B cell (primary cell): ENCODE data around the gene LIPC.

ENCODE experiments used
- EZH2 ChIP-seq: IDR thresholded peaks from 2 replicates; pipeline ENCODE4 v1.6.1; 2012; ENCODE audit warnings: borderline replicate concordance, low read depth, mild to moderate bottlenecking, moderate library complexity, low read length; ENCODE audit not compliant: insufficient read depth, poor library complexity, severe bottlenecking
- TF ChIP-seq, protein P1 (sequence below): fragments of 200-600 bp; IDR thresholded peaks from one replicate; pipeline ENCODE4 v1.8.0; 2022; ENCODE audit warnings: antibody characterized with exemption, mild to moderate bottlenecking

DNA sequence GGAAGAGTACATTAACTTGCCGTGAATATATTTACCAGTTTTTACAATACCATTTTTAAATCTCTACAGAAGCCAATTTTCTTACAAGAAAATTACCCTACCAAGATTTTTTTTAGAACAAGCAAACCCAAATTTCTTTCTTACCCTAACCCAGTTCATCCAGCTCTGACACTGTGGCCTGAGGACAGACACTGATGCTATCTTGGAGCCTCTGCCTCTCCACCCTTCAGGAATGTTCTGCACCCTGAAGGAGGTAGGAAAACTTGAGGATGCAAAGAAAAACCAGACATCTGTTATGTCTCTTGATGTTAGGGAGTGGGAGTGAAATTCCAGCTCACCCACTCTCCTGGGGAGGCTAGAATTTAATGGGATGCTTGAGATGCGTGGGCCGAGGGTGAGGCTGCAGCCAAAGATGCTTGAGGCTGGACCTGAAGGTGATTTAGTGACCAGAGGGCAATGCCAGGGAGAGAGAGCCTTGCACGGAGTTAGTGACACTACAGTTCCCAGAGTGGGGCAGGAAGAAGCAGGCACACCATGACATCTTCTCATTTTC lies 69.9 kb downstream of the LIPC start:
- TF ChIP-seq, protein P1, sequence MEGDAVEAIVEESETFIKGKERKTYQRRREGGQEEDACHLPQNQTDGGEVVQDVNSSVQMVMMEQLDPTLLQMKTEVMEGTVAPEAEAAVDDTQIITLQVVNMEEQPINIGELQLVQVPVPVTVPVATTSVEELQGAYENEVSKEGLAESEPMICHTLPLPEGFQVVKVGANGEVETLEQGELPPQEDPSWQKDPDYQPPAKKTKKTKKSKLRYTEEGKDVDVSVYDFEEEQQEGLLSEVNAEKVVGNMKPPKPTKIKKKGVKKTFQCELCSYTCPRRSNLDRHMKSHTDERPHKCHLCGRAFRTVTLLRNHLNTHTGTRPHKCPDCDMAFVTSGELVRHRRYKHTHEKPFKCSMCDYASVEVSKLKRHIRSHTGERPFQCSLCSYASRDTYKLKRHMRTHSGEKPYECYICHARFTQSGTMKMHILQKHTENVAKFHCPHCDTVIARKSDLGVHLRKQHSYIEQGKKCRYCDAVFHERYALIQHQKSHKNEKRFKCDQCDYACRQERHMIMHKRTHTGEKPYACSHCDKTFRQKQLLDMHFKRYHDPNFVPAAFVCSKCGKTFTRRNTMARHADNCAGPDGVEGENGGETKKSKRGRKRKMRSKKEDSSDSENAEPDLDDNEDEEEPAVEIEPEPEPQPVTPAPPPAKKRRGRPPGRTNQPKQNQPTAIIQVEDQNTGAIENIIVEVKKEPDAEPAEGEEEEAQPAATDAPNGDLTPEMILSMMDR, result no peak
- no peak for TF ChIP-seq EZH2
